22Rv1 (cell line): ENCODE data around the gene NAA20.

Experiments used
- H3K27ac ChIP-seq: fragments of 450-650 bp; 2 replicates; pipeline ENCODE4 v1.5.1; 2017
- CTCF ChIP-seq: fragments of 450-650 bp; IDR thresholded peaks from 2 replicates; pipeline ENCODE4 v1.5.1; 2017; ENCODE audit warnings: mild to moderate bottlenecking
- ZFX ChIP-seq: fragments of 450-650 bp; IDR thresholded peaks from 2 replicates; pipeline ENCODE4 v1.6.1; 2017; ENCODE audit warnings: antibody characterized with exemption, borderline replicate concordance

NAA20 gene

DNA sequence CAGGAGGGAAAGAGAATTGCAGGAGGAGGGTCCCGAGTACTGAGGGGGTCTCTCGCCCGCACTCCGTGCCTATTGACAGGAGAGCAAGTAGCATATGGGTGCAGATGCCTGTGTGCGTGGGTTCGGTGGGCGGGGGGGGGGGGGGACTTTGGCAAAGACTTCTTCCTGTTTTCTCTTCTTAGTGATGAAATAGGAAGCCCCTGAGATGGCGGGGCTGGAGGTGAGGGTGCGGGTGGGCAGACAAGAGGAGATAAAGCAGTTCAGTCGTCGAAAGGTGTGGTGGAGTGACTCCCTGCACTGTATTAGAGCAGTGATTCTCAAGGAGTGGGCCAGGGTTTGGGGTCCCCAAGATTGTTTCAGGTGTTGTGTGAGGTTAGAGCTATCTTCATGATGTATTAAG is 3.7 kb downstream of the NAA20 start:
- no peak for TF ChIP-seq ZFX
- no peak for TF ChIP-seq CTCF
- H3K27ac ChIP-seq, result no peak overlapping the region

DNA sequence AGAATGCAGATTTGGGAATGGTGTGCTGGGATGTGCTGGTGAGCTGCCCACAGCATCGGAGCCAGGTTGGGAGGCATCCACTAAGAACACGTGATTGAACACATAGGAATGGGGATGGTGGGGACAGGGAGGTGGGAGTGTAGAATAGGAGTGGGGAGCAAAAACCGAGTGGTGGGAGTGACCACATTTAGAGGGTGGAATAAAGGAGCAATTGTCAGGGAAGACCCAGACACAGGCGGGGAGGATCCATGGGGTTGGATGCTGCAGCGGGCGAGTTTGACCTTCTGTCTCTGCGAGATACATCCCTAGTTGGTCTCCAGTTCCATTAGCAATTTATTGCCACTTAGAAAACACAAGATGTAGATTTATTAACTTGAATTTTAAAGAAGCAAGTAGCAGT is 4.7 kb downstream of the NAA20 start:
- no peak for TF ChIP-seq CTCF

GRCh38 chr20:20022498-20022897 is 5.3 kb downstream of the NAA20 start:
- no peak overlapping the region for H3K27ac ChIP-seq
- TF ChIP-seq ZFX (no peak), CTCF (no peak)

More for the DNA sequence above, 4.7 kb downstream of the NAA20 start:
- H3K27ac ChIP-seq, result no peak overlapping the region

- TF ChIP-seq ZFX, result no peak
- no peak for TF ChIP-seq CTCF
- no peak overlapping the region for H3K27ac ChIP-seq
Measured at GRCh38 chr20:20023395-20023794, 6.2 kb downstream of the NAA20 start.

DNA sequence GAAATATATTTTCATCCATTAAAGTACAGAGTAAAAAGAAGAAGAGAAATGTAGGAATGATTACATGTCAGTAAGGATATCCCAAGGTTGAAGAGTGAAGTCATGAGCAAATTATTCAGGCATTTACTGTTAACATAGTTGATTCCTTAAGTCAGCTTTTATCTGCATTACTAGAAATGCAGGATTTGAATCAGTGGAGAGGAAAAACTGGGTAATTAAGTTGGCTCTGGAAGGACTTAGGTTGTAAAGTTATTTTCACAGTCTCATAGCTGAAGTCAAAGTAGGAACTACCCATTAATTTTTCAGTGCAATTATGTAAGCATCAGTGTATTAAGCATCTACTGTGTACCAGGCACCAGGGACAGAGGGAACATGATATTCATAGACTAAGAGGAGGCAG is 7.8 kb downstream of the NAA20 start:
- TF ChIP-seq ZFX, result no peak
- TF ChIP-seq CTCF, result no peak
- H3K27ac ChIP-seq, result no peak overlapping the region

- TF ChIP-seq ZFX (no peak), CTCF (no peak)
- no peak overlapping the region for H3K27ac ChIP-seq
Measured at GRCh38 chr20:20027284-20027683, 10.1 kb downstream of the NAA20 start.

DNA sequence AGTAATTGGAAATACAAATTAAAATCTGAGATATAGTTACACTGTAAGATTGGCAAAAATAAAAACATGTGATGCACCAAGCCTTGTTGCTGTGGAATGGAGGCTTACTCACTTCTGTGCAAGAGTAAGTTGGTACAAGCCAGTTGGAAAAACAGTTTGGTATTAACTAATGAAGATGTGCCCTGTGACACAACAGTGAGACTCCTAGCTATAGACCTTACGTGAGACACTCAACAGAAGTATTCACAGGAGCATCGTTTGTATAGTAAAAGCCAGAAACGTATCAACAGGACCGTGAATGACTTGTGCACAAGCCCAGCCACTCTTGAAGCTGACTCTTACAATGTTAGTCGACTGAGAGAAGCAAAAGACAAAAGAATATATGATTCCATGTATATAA is 14.6 kb downstream of the NAA20 start:
- no peak overlapping the region for H3K27ac ChIP-seq
- TF ChIP-seq CTCF (no peak), ZFX (no peak)
